AG04449 (cell line): ENCODE measurements around the gene ZNF785.

Experiments used
- CTCF ChIA-PET: fragments of 350-600 bp; formaldehyde crosslinking; extraction: SDS; loops from one replicate; lab custom pipeline; 2021; ENCODE audit warnings: antibody characterized with exemption; lab: Yijun Ruan, JAX
- POLR2A ChIA-PET: fragments of 400-600, 350-600 bp; formaldehyde crosslinking; extraction: SDS; loops from one replicate; lab custom pipeline; 2020; ENCODE audit warnings: antibody characterized with exemption, inconsistent platforms; lab: Yijun Ruan, JAX
- DNase-seq: peaks from one replicate; pipeline ENCODE4 v3.0.0-alpha.2; 2010; ENCODE audit warnings: low read depth, low spot score
- H3K4me3 ChIP-seq: 2 replicates; pipeline ENCODE4 v1.5.1; 2011; ENCODE audit warnings: low read depth, mild to moderate bottlenecking, control low read depth, low read length
- TF ChIP-seq, protein P1 (sequence below): IDR thresholded peaks from one replicate; pipeline ENCODE4 v1.5.1; 2011; ENCODE audit warnings: mild to moderate bottlenecking, moderate library complexity, low read length, control low read depth, inconsistent platforms; ENCODE audit not compliant: insufficient read depth; ENCODE audit errors: missing control alignments

Gene ZNF785

DNA sequence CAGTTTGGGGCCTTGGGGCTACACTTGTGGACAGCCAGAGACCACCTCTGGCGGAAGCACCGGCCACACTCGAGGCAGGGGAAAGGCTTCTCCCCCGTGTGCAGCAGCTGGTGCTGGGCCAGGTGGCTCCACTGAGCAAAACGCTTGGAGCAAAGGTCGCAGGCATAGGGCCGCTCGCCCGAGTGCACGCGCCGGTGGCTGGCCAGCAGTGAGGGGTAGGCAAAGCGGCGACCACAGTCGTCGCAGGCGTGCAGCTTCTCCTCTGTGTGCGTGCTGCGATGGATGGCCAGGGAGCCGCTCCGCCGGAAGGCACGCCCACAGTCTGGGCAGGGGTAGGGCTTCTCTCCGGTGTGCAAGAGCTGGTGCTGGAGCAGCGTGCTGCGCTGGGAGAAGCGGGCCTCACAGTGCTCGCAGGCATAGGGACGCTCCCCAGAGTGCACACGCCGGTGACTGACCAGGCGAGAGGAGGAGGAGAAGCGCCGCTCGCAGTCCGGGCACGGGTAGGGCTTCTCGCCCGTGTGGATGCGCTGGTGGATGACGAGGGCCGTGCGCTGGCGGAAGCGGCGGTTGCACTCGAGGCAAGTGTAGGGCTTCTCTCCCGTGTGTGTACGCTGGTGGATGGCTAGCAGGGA is 18.9 kb upstream of the ZNF785 start:
- no peak overlapping the region for H3K4me3 ChIP-seq
- TF ChIP-seq, protein P1, sequence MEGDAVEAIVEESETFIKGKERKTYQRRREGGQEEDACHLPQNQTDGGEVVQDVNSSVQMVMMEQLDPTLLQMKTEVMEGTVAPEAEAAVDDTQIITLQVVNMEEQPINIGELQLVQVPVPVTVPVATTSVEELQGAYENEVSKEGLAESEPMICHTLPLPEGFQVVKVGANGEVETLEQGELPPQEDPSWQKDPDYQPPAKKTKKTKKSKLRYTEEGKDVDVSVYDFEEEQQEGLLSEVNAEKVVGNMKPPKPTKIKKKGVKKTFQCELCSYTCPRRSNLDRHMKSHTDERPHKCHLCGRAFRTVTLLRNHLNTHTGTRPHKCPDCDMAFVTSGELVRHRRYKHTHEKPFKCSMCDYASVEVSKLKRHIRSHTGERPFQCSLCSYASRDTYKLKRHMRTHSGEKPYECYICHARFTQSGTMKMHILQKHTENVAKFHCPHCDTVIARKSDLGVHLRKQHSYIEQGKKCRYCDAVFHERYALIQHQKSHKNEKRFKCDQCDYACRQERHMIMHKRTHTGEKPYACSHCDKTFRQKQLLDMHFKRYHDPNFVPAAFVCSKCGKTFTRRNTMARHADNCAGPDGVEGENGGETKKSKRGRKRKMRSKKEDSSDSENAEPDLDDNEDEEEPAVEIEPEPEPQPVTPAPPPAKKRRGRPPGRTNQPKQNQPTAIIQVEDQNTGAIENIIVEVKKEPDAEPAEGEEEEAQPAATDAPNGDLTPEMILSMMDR, result no peak
- CTCF ChIA-PET, result no interaction called here
- POLR2A ChIA-PET, result no interaction called here
- no peak for DNase-seq

DNA sequence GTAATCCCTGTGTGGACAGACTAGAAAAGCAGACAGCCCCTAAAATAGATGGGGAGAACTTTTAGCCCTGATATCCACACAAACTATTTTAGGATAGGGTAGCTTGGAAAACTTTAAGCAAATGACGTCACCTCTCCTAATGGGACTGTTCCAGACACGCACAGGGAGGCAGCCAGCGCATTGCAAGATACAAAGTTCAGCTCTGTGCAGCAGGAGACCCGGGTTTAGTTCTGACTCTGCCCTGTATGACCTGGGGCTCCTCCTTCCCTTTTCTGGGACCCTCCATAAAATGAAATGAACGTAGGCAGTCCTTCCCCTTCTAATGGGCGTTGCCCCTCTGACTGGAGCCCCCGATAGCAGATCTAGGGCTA is 18.4 kb upstream of the ZNF785 start:
- no peak overlapping the region for H3K4me3 ChIP-seq
- TF ChIP-seq, protein P1, result no peak
- POLR2A ChIA-PET, result interaction anchor here (0.5 kb wide), 1 partner anchor 30 kb away, joined by 6 read pairs; no protein-coding TSS in a partner anchor
- no peak for DNase-seq
- CTCF ChIA-PET, result interaction anchor here (1.9 kb wide), 1 partner anchor 194 kb away, joined by 6 read pairs; no protein-coding TSS in a partner anchor

DNA sequence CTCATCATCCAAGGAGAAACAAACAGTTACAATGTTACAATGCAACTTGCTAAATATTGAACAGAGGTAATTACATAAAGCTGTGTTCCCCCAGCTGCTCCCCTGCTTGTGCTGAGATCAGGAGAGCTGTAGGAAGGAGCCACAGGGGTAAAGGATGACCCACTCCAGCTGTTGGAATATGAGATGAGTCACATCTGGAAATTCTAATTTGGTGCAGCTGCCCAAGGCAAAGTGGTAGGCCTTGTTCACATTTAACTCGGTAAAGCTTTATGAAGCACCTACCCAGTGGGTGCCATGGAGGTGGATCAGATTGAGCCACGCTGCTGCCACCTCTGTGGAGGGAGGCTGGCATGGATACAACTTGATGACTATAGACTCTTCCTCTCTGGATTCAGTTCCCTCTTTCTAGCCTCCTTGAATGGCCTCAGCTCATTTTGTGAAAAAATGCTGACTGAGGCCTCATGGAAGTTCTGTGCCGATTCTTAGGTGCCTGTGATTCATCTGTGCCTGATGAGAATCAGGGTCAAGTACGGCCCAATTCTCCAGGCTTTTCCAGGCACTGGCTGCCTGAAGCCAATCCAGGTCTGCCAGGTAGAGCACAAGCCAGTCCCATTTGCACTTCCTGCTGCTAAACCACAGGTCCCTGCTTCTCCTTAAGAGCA is 17.2 kb upstream of the ZNF785 start:
- TF ChIP-seq, protein P1, result no peak
- H3K4me3 ChIP-seq, result no peak overlapping the region
- CTCF ChIA-PET, result interaction anchor here (0.7 to 7.6 kb wide), 10 partner anchors 10 to 193 kb away, joined by 3 to 57 read pairs (median 4); partner anchors contain the start of genes DCTPP1, ZNF764 and ZNF785

DNA sequence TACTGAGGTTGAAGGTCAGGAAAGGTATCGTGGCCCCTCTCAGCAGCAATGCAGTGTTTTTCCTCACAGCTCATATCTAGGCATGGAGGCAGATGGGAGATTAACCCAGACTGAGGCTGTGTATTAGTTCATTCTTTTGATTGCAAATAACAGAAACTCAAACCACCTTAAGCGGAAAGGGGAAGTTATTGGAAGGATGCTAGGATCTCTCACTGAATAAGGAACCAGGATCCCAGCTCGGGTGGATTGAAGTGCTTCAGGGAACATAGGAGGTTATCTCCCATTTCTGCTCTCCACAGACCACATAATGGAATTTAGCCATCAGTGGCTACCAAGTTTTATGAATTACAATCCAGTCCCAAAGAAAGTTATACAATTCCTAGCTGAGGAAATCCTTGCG is 16.5 kb upstream of the ZNF785 start:
- DNase-seq, result no peak
- ChIA-PET CTCF (interaction anchor here (0.7 to 7.6 kb wide), 7 partner anchors 9 to 172 kb away, joined by 3 to 57 read pairs (median 3); partner anchors contain the start of genes DCTPP1, ZNF764 and ZNF785), POLR2A (no interaction called here)

More for the DNA sequence above, 17.2 kb upstream of the ZNF785 start:
- no peak for DNase-seq
- POLR2A ChIA-PET, result interaction anchor here (1.0 kb wide), 1 partner anchor 9 kb away, joined by 3 read pairs; no protein-coding TSS in a partner anchor

DNA sequence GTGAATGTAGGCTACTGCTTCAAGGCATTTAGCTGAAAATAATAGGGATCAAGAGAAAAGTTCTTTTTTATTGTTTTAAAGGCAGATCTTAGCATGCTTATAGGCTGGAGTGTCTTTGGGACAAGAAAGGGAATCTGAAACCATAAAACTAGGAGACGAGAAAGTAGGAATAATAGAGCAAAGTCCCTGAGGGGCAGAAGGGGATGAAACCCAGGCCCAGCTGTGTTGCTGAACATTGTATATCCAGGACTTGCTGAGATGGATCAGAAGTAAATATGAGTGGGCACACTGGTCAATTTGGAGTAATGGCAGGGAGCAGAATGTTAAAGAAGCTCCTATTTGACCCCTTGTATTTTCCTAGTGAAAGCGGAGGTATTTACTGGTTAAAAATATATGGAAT is 15.4 kb upstream of the ZNF785 start:
- CTCF ChIA-PET, result interaction anchor here (1.1 to 7.6 kb wide), 5 partner anchors 8 to 151 kb away, joined by 3 to 57 read pairs (median 14); partner anchors contain the start of genes ZNF689 and ZNF785
- H3K4me3 ChIP-seq, result no peak overlapping the region
- TF ChIP-seq, protein P1, result no peak
- POLR2A ChIA-PET, result no interaction called here
- no peak for DNase-seq

More for the DNA sequence above, 16.5 kb upstream of the ZNF785 start:
- H3K4me3 ChIP-seq, result no peak overlapping the region
- TF ChIP-seq, protein P1, result no peak

DNA sequence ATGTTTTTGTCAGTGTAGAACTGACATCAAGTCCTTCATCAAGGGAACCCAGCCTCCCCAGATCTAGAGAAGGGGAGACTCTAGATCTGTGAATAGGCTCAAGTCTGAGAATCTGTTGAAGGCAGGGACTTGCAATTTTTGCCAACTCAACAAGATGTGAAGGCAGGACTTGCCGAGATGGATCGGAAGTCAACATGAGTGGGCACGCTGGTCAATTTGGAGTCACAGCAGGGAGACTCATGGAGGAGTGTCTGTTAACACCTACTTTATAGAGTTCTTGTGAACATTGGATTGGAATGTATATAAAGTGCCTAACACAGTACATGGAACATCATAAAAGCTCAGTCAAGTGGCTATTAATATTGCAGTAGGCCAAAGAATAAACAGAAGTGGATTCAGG is 14.7 kb upstream of the ZNF785 start:
- DNase-seq, result no peak
- H3K4me3 ChIP-seq, result no peak overlapping the region
- POLR2A ChIA-PET, result no interaction called here
- CTCF ChIA-PET, result interaction anchor here (0.6 to 7.6 kb wide), 10 partner anchors 9 to 170 kb away, joined by 3 to 57 read pairs (median 4); partner anchors contain the start of genes DCTPP1, ZNF689 and ZNF785
- TF ChIP-seq, protein P1, result no peak
